Measurements from ENCODE around the gene KCNF1. TPM values are rescaled to one million over a fixed set of nuclear protein-coding genes. Genes with fewer than 3 reads are reported as not detected.

Gene KCNF1
- total RNA-seq, 1 donor from 2014 or later = not detected

DNA sequence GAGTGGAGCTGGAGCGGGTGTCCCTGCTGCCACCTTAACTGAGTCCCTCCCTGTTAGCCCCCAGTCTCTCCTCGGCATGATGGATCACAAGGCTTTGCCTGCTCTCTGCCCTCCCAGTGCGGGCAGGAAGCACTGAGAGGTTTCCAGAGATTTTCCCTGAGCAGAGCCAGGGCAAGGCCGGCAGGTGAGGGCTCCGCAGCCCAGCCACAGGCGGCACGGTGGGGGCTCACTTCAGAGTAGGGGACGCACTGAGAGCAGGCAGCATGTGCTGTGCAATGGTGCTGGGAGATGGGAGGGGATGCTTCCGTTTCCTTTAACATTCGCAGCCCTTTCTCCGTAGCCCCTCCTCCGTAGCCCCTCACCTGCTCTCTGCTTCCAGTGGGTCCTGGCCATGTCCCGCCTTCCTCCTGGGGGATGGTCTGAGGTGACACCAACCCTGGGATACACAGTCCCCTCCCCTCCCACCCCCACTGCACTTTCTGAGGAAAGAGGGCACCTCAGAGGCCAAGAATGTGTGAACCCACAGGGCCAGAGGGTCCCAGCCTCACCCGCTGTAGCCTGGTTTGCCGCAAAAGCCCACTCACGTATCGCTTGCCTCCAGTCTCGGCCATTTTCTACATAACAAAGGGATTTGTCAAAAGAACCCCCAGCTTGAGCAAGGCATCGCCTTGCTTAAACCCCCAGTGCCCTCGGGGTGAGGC is 10.7 kb downstream of the KCNF1 start:
- Mint-ChIP-seq H3K9me3 (no peaks in the 10 kb centered on the region), H3K36me3 (ENCODE audit: low read depth) (no peaks in the 10 kb centered on the region), H3K27me3 (ENCODE audit: insufficient read depth) (peaks cover 3% of the 10 kb centered on the region), H3K4me3 (no peak overlapping the region), H3K4me1 (ENCODE audit: low read depth) (no peaks in the 10 kb centered on the region), H3K27ac (no peak overlapping the region)
- intact Hi-C loops (cut with micrococcal nuclease) = no loop called here
- DNase-seq (ENCODE audit: low spot score) = no peak

DNA sequence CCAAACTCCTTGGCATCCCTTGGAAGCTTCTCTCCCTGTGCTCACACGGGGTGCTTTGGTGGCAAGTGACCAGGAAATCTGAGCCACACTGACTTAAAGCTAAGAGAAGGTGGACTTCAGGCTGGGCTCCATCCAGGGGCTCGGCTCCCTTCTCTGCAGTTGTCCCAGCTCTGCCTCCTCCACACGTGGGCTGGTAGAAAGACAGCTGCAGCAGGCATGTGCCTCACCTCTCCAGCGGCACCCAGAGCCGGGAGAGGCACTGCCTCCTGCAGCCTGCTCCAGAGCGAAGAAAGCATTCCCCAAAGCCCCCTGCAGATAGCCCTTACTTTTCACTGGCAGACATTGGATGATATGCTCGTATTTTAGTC is 11.3 kb downstream of the KCNF1 start:
- H3K4me1 Mint-ChIP-seq (ENCODE audit: low read depth) = no peaks in the 10 kb centered on the region
- peaks cover 5% of the 10 kb centered on the region for H3K27me3 Mint-ChIP-seq (ENCODE audit: insufficient read depth)
- H3K9me3 Mint-ChIP-seq = no peaks in the 10 kb centered on the region
- H3K27ac Mint-ChIP-seq = no peak overlapping the region
- no peak for DNase-seq (ENCODE audit: low spot score)
- no peak overlapping the region for H3K4me3 Mint-ChIP-seq
- no peaks in the 10 kb centered on the region for H3K36me3 Mint-ChIP-seq (ENCODE audit: low read depth)
- intact Hi-C loops (cut with micrococcal nuclease) = no loop called here

DNA sequence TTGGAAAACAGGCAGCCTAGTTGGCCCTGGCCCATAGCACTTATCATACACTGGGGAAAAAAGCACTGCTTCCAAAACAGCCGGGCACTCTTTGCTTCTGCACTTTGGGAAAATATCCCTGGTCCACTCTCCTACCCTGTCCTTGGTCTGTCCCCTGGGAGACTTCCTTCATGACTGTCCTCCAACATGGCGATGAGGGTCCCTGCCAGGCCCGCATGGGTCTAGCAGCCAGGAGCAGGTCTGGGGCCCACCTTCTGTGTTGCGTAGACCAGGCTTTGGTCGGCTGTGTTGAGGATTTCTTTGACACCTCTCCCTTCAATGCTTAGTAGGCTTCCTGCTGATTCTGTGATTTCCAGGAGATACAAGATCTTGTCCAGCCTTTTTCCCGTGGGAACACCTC is 12.2 kb downstream of the KCNF1 start:
- Mint-ChIP-seq H3K27ac (no peak overlapping the region), H3K9me3 (no peaks in the 10 kb centered on the region), H3K4me3 (no peak overlapping the region), H3K27me3 (ENCODE audit: insufficient read depth) (peaks cover 12% of the 10 kb centered on the region), H3K36me3 (ENCODE audit: low read depth) (no peaks in the 10 kb centered on the region), H3K4me1 (ENCODE audit: low read depth) (no peaks in the 10 kb centered on the region)
- no peak for DNase-seq (ENCODE audit: low spot score)
- intact Hi-C loops (cut with micrococcal nuclease) = no loop called here

DNA sequence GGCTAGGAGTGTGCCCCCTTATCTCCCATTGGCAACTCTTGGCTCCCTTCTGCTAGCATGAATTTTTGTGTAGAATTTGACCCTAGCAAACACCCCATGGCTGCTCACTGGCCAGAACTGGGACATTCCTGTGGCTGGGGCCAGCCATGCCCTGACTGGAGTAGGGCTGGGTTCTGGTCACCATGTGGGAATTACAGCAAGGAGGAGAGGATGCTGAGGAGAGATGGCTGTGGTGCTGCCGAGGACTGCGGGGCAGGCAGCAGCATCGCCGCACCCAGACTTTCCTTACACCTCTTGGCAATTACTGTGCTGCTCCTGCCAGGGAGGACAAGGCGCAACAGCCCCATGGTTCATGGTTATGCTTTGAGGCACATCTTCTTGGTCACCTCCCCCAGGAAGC is 12.7 kb downstream of the KCNF1 start:
- H3K27me3 Mint-ChIP-seq (ENCODE audit: insufficient read depth) = peaks cover 14% of the 10 kb centered on the region
- H3K4me1 Mint-ChIP-seq (ENCODE audit: low read depth) = no peaks in the 10 kb centered on the region
- intact Hi-C loops (cut with micrococcal nuclease) = no loop called here
- no peak overlapping the region for H3K4me3 Mint-ChIP-seq
- no peak overlapping the region for H3K27ac Mint-ChIP-seq
- DNase-seq (ENCODE audit: low spot score) = no peak
- no peaks in the 10 kb centered on the region for H3K36me3 Mint-ChIP-seq (ENCODE audit: low read depth)
- H3K9me3 Mint-ChIP-seq = no peaks in the 10 kb centered on the region

DNA sequence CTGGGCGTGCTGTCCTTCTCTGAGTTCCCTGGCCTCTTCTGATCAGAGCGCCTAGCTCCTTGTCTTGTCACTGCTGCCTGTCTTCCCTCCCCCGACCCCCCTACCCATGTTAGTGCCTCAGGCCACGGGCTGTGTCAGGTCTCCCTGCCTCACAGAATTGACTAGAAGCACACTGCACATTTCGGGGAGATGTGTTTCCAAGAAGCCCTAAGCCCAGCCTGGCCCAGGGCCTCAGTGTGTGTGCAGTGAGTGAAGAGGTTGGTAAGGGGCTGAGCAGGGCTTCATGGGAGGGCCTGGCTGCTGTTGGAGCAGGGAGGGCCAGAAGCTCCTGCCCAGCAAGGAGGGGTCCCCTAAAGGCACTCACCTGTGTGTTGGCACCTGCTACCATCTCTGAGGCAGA is 13.1 kb downstream of the KCNF1 start:
- H3K9me3 Mint-ChIP-seq = no peaks in the 10 kb centered on the region
- H3K36me3 Mint-ChIP-seq (ENCODE audit: low read depth) = no peaks in the 10 kb centered on the region
- H3K27ac Mint-ChIP-seq = no peak overlapping the region
- no peak overlapping the region for H3K4me3 Mint-ChIP-seq
- peaks cover 16% of the 10 kb centered on the region for H3K27me3 Mint-ChIP-seq (ENCODE audit: insufficient read depth)
- intact Hi-C loops (cut with micrococcal nuclease) = no loop called here
- H3K4me1 Mint-ChIP-seq (ENCODE audit: low read depth) = no peaks in the 10 kb centered on the region
- DNase-seq (ENCODE audit: low spot score) = no peak

DNA sequence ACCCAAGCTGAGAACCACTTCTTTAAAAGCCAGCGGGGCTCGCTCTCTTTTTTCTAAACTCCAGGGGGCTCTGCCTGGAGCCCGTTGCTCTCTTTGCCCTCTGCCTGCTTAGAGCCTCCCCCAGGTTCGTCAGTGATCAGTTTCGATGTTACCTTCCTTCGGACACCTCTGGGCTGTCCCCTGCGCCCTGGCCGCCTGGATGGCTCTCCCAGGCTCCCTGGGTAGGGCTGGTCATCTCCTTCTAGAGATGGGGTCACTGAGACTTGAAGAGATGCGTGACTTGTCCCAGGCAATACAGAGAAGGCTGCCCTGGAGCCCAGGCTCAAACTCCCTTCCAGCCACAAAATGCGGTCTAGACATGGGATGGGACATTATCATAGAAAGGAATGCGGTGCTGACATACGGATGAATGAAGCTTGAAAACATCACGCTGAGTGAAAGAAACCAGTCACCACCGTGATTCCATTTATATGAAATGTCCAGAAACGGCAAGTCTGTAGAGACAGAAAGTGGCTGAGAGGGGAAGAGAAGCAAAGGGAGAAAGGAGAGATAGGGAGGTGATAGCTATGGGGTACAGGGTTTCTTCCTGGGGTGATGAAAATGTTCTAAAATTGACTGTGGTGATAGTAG is 14.6 kb downstream of the KCNF1 start:
- intact Hi-C loops (cut with micrococcal nuclease) = no loop called here
- no peak overlapping the region for H3K4me3 Mint-ChIP-seq
- H3K4me1 Mint-ChIP-seq (ENCODE audit: low read depth) = no peaks in the 10 kb centered on the region
- no peaks in the 10 kb centered on the region for H3K36me3 Mint-ChIP-seq (ENCODE audit: low read depth)
- no peaks in the 10 kb centered on the region for H3K9me3 Mint-ChIP-seq
- DNase-seq (ENCODE audit: low spot score) = no peak
- H3K27ac Mint-ChIP-seq = no peak overlapping the region
- peaks cover 18% of the 10 kb centered on the region for H3K27me3 Mint-ChIP-seq (ENCODE audit: insufficient read depth)

DNA sequence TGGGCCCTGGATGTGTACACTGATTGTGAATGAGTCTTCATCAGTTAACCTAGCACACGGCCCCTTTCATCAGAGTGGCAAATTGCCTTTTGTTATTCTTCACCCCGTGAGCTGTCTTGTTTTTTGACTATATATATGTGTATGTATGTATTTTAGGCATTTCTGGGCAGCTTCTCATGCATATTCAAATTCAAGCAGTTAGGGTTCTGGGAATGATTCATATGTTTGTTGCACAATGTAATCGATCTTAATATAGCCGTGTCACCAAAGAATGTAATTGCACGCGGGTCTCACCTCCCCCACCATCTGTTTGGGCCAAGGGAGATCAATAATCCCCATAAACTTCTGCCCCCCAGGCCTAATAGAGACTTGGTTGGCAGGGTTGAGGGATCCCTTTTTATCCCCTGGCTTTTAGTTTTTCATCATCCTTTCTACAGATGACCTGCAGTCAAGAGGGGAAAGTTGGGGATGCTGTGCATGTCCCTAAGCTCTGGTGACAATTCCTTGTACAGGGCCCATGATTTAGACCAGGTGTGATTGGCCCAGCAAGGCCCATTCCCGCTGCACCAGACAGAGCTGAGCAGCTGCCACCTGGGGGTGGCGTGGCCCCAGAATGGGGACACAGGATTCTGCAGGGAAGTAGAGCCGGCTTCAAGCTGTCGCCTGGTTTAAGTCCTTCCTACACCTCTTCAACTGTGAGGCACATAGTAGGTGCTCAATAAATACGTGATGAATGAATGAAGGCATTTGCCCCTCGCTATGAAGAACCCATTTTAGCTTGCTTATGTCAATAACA is 19.2 kb downstream of the KCNF1 start:
- H3K27me3 Mint-ChIP-seq (ENCODE audit: insufficient read depth) = peaks cover 22% of the 10 kb centered on the region
- intact Hi-C loops (cut with micrococcal nuclease) = no loop called here
- no peak overlapping the region for H3K4me3 Mint-ChIP-seq
- peaks cover 1% of the 10 kb centered on the region for H3K4me1 Mint-ChIP-seq (ENCODE audit: low read depth)
- no peaks in the 10 kb centered on the region for H3K9me3 Mint-ChIP-seq
- DNase-seq (ENCODE audit: low spot score) = no peak
- H3K36me3 Mint-ChIP-seq (ENCODE audit: low read depth) = no peaks in the 10 kb centered on the region
- H3K27ac Mint-ChIP-seq = no peak overlapping the region

DNA sequence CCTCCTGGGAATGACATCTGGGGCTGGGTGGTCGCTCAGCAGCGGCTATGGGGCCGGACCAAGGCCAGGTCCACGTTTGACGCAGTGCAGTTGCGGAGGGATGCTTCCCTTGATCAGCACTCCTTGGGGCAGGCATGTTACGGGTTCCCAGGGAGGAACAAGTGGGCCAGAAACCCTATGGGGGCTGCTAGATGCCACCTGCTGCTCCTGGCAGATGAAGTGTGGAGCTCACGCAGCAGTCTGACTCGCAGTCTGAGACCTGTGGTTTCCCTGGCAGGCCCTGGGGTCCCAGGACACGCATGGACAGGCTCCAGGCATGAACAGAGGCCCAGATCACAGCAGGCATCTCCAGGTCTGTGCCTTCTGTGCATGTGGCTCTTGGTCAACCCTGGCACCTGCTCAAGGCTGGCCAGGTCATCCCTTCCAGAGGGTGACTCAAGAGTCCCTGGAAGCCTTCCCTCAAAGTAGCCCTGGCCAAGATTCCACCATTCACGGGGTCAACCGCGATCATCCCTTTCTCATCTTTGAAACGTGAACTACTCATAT is 20.0 kb downstream of the KCNF1 start:
- DNase-seq (ENCODE audit: low spot score) = no peak
- H3K4me1 Mint-ChIP-seq (ENCODE audit: low read depth) = peaks cover 4% of the 10 kb centered on the region
- H3K9me3 Mint-ChIP-seq = no peaks in the 10 kb centered on the region
- no peaks in the 10 kb centered on the region for H3K36me3 Mint-ChIP-seq (ENCODE audit: low read depth)
- H3K27ac Mint-ChIP-seq = no peak overlapping the region
- no peak overlapping the region for H3K4me3 Mint-ChIP-seq
- peaks cover 20% of the 10 kb centered on the region for H3K27me3 Mint-ChIP-seq (ENCODE audit: insufficient read depth)
- intact Hi-C loops (cut with micrococcal nuclease) = no loop called here

DNA sequence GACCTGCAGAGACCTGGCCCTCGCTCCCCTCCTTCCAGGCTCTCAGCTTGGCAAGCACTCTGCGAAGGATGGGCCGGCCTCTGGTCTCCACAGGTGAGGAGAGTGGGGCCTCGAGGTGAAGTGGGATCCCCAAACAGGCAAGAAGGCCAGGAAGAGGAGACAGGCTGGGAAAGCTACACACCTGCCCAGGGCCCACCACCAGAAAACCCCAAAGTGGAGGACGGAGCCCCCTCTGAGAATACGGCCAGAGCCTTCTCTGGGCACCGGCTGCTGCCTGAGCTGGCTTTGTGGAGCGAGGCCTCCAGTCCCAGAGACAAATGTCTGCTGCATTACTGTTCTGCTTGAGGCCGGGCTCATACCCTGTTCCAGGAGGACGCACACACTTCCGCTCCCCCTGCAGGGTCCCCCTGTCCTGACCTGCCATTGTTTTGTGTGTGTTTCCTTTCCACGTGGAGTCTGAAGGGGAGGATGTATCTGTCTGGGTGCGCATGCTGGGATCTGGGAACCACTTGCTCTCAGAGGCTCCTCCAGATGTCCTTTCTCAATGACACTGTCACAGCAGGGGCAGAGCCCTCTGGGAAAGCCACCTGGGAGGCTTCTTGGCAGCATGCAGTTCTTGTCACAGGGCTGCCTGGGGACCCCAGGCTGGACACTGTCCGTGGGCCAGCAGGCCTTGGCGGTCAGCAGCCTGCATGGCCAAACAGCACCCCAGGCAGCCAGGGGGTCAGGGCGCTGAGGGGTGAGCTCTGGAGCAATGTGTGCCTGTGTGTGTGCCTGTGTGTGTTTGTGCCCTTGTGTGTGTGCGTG is 20.8 kb downstream of the KCNF1 start:
- Mint-ChIP-seq H3K36me3 (ENCODE audit: low read depth) (no peaks in the 10 kb centered on the region), H3K4me1 (ENCODE audit: low read depth) (peaks cover 4% of the 10 kb centered on the region), H3K9me3 (no peaks in the 10 kb centered on the region), H3K27me3 (ENCODE audit: insufficient read depth) (peaks cover 21% of the 10 kb centered on the region), H3K4me3 (no peak overlapping the region), H3K27ac (no peak overlapping the region)
- DNase-seq (ENCODE audit: low spot score) = no peak
- intact Hi-C loops (cut with micrococcal nuclease) = no loop called here

DNA sequence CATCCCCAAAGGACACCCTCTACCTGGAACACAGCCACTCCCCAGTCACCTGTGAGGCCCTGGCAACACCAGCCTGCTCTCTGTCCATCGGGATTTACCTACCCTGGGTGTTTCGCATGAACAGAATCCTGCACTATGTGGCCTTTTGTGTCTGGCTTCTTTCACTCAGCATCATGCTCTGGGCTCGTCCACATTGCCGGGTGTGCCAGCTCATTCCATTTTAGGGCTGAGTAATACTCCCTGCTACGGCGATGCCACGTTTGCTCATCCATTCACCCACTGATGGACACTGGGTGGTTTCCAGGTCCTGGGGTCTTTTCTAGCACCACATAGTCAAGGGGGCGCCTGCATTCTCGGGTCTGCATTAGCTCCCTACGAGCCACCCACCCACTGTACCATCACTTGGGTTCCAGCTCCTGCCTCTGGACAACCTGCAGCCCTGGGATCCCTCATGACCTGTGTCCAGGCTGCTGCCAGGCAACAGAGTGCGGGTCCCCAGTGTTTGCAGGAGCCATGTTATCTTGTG is 22.0 kb downstream of the KCNF1 start:
- H3K27me3 Mint-ChIP-seq (ENCODE audit: insufficient read depth) = peaks cover 14% of the 10 kb centered on the region
- H3K27ac Mint-ChIP-seq = no peak overlapping the region
- intact Hi-C loops (cut with micrococcal nuclease) = no loop called here
- H3K4me1 Mint-ChIP-seq (ENCODE audit: low read depth) = peaks cover 4% of the 10 kb centered on the region
- H3K4me3 Mint-ChIP-seq = no peak overlapping the region
- no peaks in the 10 kb centered on the region for H3K36me3 Mint-ChIP-seq (ENCODE audit: low read depth)
- DNase-seq (ENCODE audit: low spot score) = no peak
- H3K9me3 Mint-ChIP-seq = peaks cover 1% of the 10 kb centered on the region

DNA sequence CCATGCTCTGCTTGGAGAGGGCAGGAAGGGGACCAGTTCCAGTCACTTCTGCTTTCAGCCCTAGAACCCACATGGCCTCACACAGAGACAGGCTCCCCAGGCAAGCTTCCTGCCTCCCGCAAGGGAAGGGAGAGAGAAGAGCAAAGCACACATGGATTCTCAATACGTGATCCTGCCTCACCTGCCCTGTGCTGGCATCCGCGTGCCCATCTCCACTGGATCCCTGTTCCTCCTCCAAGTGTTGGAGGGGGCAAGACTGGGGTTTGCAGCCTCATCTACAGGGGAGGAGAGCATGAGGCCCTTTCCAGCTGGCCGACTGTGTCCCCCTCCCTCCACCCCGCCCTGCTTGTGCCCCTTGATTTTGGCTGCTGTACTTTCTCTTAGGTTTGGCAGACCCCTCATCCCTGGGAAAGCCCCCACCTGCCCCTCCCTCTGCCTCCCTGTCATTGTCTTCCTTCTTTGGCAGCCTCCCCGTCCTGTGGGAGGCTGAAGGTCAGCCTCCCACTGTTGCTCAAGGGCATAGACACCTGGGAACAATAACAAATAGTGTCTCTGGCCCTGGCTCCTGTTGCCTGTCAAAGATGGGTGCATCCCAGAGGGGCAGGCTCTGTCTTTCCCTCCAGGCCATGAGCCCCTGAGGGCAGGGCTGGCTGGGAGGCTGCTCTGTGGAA is 22.7 kb downstream of the KCNF1 start:
- H3K27me3 Mint-ChIP-seq (ENCODE audit: insufficient read depth) = peaks cover 13% of the 10 kb centered on the region
- peaks cover 1% of the 10 kb centered on the region for H3K36me3 Mint-ChIP-seq (ENCODE audit: low read depth)
- peaks cover 8% of the 10 kb centered on the region for H3K9me3 Mint-ChIP-seq
- H3K27ac Mint-ChIP-seq = no peak overlapping the region
- H3K4me1 Mint-ChIP-seq (ENCODE audit: low read depth) = peaks cover 4% of the 10 kb centered on the region
- intact Hi-C loops (cut with micrococcal nuclease) = no loop called here
- DNase-seq (ENCODE audit: low spot score) = no peak
- no peak overlapping the region for H3K4me3 Mint-ChIP-seq

DNA sequence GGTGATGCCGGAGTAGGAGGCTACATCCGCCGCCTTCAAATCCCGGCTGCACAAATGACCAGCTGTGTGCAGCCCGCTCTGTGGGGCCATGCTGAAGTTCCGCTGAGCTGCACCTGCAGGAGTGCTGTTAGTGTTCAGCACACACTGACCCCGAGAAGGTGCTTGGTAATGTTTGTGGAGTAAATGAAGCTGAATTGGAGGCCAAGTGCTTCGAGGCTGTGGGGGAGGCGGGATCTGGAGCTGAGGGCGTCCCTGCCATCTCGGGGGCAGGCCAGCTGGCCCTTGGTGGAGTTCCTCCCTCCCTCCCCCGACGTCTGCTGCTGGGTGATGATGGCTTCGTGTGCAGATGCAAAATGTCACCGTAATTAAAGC is 23.2 kb downstream of the KCNF1 start:
- intact Hi-C loops (cut with micrococcal nuclease) = no loop called here
- Mint-ChIP-seq H3K27me3 (ENCODE audit: insufficient read depth) (peaks cover 12% of the 10 kb centered on the region), H3K36me3 (ENCODE audit: low read depth) (peaks cover 1% of the 10 kb centered on the region), H3K4me3 (no peak overlapping the region), H3K27ac (no peak overlapping the region), H3K4me1 (ENCODE audit: low read depth) (peaks cover 4% of the 10 kb centered on the region), H3K9me3 (peaks cover 10% of the 10 kb centered on the region)
- no peak for DNase-seq (ENCODE audit: low spot score)

Data from activated T-helper 1 cell treated with anti-CD3 and anti-CD28 coated beads, Interleukin-12 subunit alpha, Interleukin-12 subunit beta, Interleukin-2, Interleukin-4 antibody, amounts not matched to agents 30 ng/mL and 10 ng/mL and 1 ng/mL, durations not matched to agents 14 hours and 24 hours and 36 hours (primary cell).